CD8-positive, alpha-beta memory T cell (primary cell): ENCODE results near the gene PNRC1. TPM values are rescaled to one million over a fixed set of nuclear protein-coding genes. Genes with fewer than 3 reads are reported as not detected.
A peak's percentile ranks its signal among the peaks of the same experiment; 100 is the strongest.
"Not testable (repeated sequence)": the region's sequence is repeated elsewhere in the genome, so short reads cannot be mapped to it uniquely, and the experiment has no call there.

Source experiments
- CTCF ChIA-PET: fragments of 350-600 bp; sonication (Branson Sonifier 250); formaldehyde crosslinking; loops from one replicate; lab custom pipeline; 2021; ENCODE audit warnings: antibody characterized with exemption; lab: Charles Lee
- POLR2A ChIA-PET: fragments of 350-600 bp; sonication (Branson Sonifier 250); formaldehyde crosslinking; loops from one replicate; lab custom pipeline; 2021; ENCODE audit warnings: antibody characterized with exemption; lab: Charles Lee
- DNase-seq, 5 donors: peaks; one replicate each; pipeline versions ENCODE4 v3.0.0 to v3.0.0-alpha.2; 2020 to 2022; ENCODE audit warnings: mixed read lengths in 1 of 5
- H3K27ac ChIP-seq: one replicate; pipeline ENCODE4 v1.7.0; 2013; ENCODE audit warnings: low read depth, mild to moderate bottlenecking, low read length, moderate library complexity
- H3K27me3 ChIP-seq: 2 replicates; pipeline ENCODE4 v1.7.0; 2013; ENCODE audit warnings: low read length, mild to moderate bottlenecking; ENCODE audit not compliant: insufficient read depth, poor library complexity, severe bottlenecking
- H3K36me3 ChIP-seq: 2 replicates; pipeline ENCODE4 v1.7.0; 2013; ENCODE audit warnings: mild to moderate bottlenecking, low read length, moderate library complexity; ENCODE audit not compliant: insufficient read depth
- H3K4me1 ChIP-seq: 2 replicates; pipeline ENCODE4 v1.7.0; 2013; ENCODE audit warnings: mild to moderate bottlenecking, low read length, moderate library complexity; ENCODE audit not compliant: insufficient read depth
- H3K4me3 ChIP-seq: 2 replicates; pipeline ENCODE4 v1.7.0; 2013; ENCODE audit warnings: mild to moderate bottlenecking, low read length
- H3K9me3 ChIP-seq: 2 replicates; pipeline ENCODE4 v1.7.0; 2013; ENCODE audit warnings: mild to moderate bottlenecking, low read length
- H3K27ac Mint-ChIP-seq, 8 donors: one replicate each; pipeline ENCODE4 v1.8.0; 2020 to 2021; ENCODE audit warnings: mixed read lengths in 8 of 8, mild to moderate bottlenecking in 6 of 8, inconsistent platforms in 3 of 8, moderate library complexity in 3 of 8
- H3K27me3 Mint-ChIP-seq, 2 donors: one replicate each; pipeline ENCODE4 v1.8.0; 2020 to 2021; ENCODE audit warnings: mixed read lengths in 2 of 2, mild to moderate bottlenecking in 1 of 2, moderate library complexity in 1 of 2
- H3K36me3 Mint-ChIP-seq, 3 donors: one replicate each; pipeline ENCODE4 v1.8.0; 2020 to 2021; ENCODE audit warnings: mixed read lengths in 3 of 3, inconsistent platforms in 1 of 3, mild to moderate bottlenecking in 1 of 3
- H3K4me1 Mint-ChIP-seq, 3 donors: one replicate each; pipeline ENCODE4 v1.8.0; 2020 to 2021; ENCODE audit warnings: mixed read lengths in 3 of 3, inconsistent platforms in 1 of 3, mild to moderate bottlenecking in 1 of 3
- H3K4me3 Mint-ChIP-seq, 7 donors: one replicate each; pipeline ENCODE4 v1.8.0; 2020 to 2021; ENCODE audit warnings: mixed read lengths in 7 of 7, mild to moderate bottlenecking in 6 of 7, moderate library complexity in 4 of 7, inconsistent platforms in 2 of 7
- H3K9me3 Mint-ChIP-seq, 5 donors: one replicate each; pipeline ENCODE4 v1.8.0; 2020 to 2022; ENCODE audit warnings: mixed read lengths in 5 of 5, mild to moderate bottlenecking in 3 of 5, moderate library complexity in 2 of 5, inconsistent platforms in 1 of 5
- polyA plus RNA-seq: library from polyadenylated mRNA; unstranded; fragments of 300-500 nt; fragmentation: Illumina TruSeq; gene quantifications from one replicate; pipeline ENCODE4 v1.2.3, GENCODE V29; 2021
- total RNA-seq, 2 experiments: library from RNA; stranded (reverse); gene quantifications; one replicate each; pipeline ENCODE4 v1.2.3, GENCODE V29; 2021

PNRC1 gene
- total and polyA plus RNA-seq, 3 experiments from 2014 or later, result 79.4 to 597 (median 84.5) TPM

DNA sequence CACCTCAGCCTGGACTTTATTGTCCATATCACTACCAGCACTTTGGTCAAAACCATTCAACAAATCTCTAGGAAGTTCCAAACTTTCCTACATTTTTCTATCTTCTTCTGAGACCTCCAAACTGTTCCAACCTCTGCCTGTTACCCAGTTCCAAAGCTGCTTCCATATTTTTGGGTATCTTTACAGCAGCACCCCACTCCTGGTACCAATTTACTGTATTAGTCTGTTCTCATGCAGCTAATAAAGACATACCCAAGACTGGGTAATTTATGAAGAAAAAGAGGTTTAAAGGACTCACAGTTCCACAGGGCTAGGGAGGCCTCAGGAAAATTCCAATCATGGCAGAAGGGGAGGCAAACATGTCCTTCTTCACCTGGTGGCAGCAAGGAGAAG lies 42.7 kb upstream of the PNRC1 start:
- POLR2A ChIA-PET, H3K4me1 ChIP-seq, H3K4me1 Mint-ChIP-seq, H3K27ac ChIP-seq, H3K27ac Mint-ChIP-seq, DNase-seq, H3K4me3 ChIP-seq, H3K36me3 ChIP-seq, H3K27me3 ChIP-seq, H3K27me3 Mint-ChIP-seq, CTCF ChIA-PET, H3K4me3 Mint-ChIP-seq, H3K9me3 ChIP-seq: not testable (repeated sequence)
- peaks cover 0 to 33% (median 8%) of the 10 kb centered on the region in 3 donors for H3K36me3 Mint-ChIP-seq
- peaks cover 14 to 25% (median 24%) of the 10 kb centered on the region in 5 donors for H3K9me3 Mint-ChIP-seq

DNA sequence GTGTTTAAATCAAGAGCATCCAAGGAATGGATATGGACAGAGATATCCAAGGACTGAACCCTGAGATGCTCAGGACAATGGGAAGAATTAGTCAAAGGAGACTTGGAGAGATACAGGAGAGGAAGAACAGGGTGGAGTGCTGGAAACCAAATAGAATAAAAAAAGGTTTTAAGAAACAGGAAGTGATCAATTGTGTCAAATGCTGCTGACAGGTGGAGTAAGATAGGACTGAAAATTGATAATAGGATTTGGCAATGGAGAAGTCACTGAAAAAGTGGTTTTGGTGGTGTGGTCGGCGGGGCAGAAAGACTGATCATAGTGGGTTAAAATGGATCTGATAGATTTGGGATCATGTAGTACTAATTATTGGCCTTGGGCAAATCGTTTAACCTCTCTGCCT lies 37.9 kb upstream of the PNRC1 start:
- Histone ChIP-seq H3K4me1 (no peaks in the 10 kb centered on the region), H3K36me3 (no peaks in the 10 kb centered on the region), H3K27me3 (no peaks in the 10 kb centered on the region), H3K4me3 (no peak overlapping the region), H3K27ac (no peak overlapping the region), H3K9me3 (no peaks in the 10 kb centered on the region)
- DNase-seq, result no peak
- ChIA-PET CTCF (no interaction called here), POLR2A (interaction anchor here (0.7 kb wide), 1 partner anchor 20 kb away, joined by 11 read pairs; no protein-coding TSS in a partner anchor)
- Mint-ChIP-seq H3K9me3 (peaks cover 11 to 16% (median 15%) of the 10 kb centered on the region in 5 donors), H3K36me3 (peaks cover 0 to 21% (median 8%) of the 10 kb centered on the region in 3 donors), H3K27ac (no peak overlapping the region), H3K4me3 (no peak overlapping the region), H3K27me3 (peaks cover 0 to 3% of the 10 kb centered on the region in 2 donors), H3K4me1 (peaks cover 4 to 7% (median 6%) of the 10 kb centered on the region in 3 donors)

DNA sequence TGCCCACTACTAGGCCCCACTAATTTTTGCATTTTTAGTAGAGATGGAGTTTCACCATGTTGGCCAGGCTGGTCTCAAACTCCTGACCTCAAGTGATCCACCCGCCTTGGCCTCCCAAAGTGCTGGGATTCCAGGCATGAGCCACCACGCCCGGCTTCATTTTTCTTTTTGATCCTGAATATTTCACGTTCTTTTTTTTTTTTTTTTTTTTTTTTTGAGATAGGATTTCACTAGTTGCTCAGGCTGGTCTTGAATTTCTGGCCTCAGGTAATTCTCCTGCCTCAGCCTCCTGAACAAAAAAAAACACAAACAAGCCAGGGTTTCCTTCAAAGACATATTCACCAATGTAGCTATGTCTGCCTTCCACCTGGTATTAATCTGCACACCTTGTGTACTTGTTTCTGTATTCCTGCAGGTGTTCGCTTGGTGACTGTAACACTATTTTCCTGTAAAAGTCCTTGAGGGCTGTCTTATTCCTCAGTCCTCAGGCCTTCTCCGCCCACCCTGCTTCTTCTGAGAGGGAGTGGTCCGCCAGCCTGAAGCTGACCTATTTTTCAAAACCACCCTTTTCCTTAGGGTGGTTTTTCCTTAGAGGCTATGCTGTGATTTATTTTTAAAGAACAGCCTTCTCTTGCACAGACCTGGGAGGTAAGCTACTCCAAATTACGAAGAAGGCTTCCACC lies 36.1 kb upstream of the PNRC1 start:
- peaks cover 4 to 7% (median 6%) of the 10 kb centered on the region in 3 donors for H3K4me1 Mint-ChIP-seq
- H3K27me3 Mint-ChIP-seq, result peaks cover 0 to 3% of the 10 kb centered on the region in 2 donors
- H3K27ac Mint-ChIP-seq, result no peak overlapping the region
- Histone ChIP-seq H3K36me3 (no peaks in the 10 kb centered on the region), H3K27ac (no peak overlapping the region), H3K4me3 (no peak overlapping the region), H3K9me3 (no peaks in the 10 kb centered on the region), H3K27me3 (no peaks in the 10 kb centered on the region), H3K4me1 (no peaks in the 10 kb centered on the region)
- H3K4me3 Mint-ChIP-seq, result no peak overlapping the region
- H3K9me3 Mint-ChIP-seq, result peaks cover 0 to 2% (median 0%) of the 10 kb centered on the region in 5 donors
- ChIA-PET CTCF (no interaction called here), POLR2A (no interaction called here)
- DNase-seq, result no peak
- H3K36me3 Mint-ChIP-seq, result peaks cover 0 to 7% (median 2%) of the 10 kb centered on the region in 3 donors

DNA sequence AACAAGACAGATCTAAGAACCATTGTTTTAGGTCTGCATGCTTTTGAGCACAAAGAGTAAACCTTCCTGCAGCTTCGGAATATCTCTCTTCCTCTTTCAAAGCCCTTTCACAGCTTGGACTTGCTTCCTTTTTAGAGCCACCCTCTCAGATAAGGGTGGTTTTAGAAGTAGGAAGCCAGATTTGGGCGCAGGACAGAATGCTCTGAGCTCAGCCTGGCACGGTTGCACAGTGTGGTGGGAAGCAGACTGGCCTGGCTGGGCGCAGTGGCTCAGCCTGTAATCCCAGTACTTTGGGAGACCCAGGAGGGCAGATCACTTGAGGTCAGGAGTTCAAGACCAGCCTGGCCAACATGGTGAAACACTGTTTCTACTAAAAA lies 35.6 kb upstream of the PNRC1 start:
- Histone ChIP-seq H3K27me3 (no peaks in the 10 kb centered on the region), H3K27ac (no peak overlapping the region), H3K36me3 (no peaks in the 10 kb centered on the region), H3K4me3 (no peak overlapping the region), H3K9me3 (no peaks in the 10 kb centered on the region), H3K4me1 (no peaks in the 10 kb centered on the region)
- H3K36me3 Mint-ChIP-seq, result peaks cover 0 to 3% (median 0%) of the 10 kb centered on the region in 3 donors
- no peaks in the 10 kb centered on the region for H3K9me3 Mint-ChIP-seq
- no peak overlapping the region for H3K27ac Mint-ChIP-seq
- H3K4me3 Mint-ChIP-seq, result no peak overlapping the region
- H3K27me3 Mint-ChIP-seq, result peaks cover 0 to 3% of the 10 kb centered on the region in 2 donors
- DNase-seq, result no peak
- H3K4me1 Mint-ChIP-seq, result peaks cover 4 to 7% (median 6%) of the 10 kb centered on the region in 3 donors
- ChIA-PET CTCF (no interaction called here), POLR2A (no interaction called here)

DNA sequence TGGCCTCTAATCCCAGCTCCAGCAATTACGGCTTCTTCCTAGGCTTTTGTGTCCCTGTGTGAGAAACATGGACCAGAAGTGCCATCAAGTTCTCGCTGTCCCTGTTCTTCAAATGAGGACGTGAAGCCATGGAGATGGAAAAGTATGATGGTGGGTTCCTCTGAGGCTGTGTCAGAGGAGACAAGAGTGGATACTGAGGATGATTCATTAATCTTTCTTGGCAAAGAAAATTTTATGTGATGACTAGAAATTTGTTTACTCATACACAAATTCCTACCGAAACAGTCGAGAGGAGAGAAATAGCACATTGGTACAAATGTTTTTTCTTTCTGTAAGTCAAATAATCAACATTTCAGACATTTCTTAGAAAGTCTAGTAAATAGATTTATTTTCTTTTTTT lies 35.0 kb upstream of the PNRC1 start:
- Histone ChIP-seq H3K27ac (no peak overlapping the region), H3K4me3 (no peak overlapping the region), H3K27me3 (no peaks in the 10 kb centered on the region), H3K9me3 (no peaks in the 10 kb centered on the region), H3K4me1 (no peaks in the 10 kb centered on the region), H3K36me3 (no peaks in the 10 kb centered on the region)
- Mint-ChIP-seq H3K36me3 (peaks cover 0 to 3% (median 0%) of the 10 kb centered on the region in 3 donors), H3K27me3 (peaks cover 0 to 3% of the 10 kb centered on the region in 2 donors), H3K4me1 (peaks cover 7 to 11% (median 10%) of the 10 kb centered on the region in 3 donors), H3K4me3 (no peak overlapping the region), H3K27ac (no peak overlapping the region), H3K9me3 (no peaks in the 10 kb centered on the region)
- ChIA-PET CTCF (no interaction called here), POLR2A (no interaction called here)
- DNase-seq, result no peak

DNA sequence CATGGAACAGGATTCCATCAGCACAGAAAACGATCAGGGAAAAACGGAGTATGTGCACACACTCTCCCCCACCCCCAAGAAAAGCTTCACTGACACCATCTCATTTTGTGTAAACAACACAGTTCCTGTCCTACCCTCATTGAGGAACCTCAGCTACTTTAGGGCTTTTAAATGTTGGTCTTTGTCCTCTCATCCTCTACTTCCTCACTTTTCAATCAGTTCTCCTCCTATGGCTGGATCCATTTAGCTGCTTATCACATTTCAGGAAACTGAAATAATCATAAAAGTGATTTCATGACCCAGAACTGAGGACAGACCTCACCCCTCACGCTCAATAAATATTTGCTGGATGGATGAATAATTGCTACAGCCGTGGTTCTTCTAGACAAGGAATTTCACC lies 33.1 kb upstream of the PNRC1 start:
- no peaks in the 10 kb centered on the region for H3K27me3 ChIP-seq
- no peaks in the 10 kb centered on the region for H3K9me3 ChIP-seq
- H3K36me3 Mint-ChIP-seq, result no peaks in the 10 kb centered on the region
- ChIA-PET CTCF (interaction anchor here (1.4 kb wide), 1 partner anchor 98 kb away, joined by 4 read pairs; the partner anchor contains the start of gene PM20D2), POLR2A (no interaction called here)
- H3K9me3 Mint-ChIP-seq, result no peaks in the 10 kb centered on the region
- H3K4me1 Mint-ChIP-seq, result peaks cover 14 to 25% (median 24%) of the 10 kb centered on the region in 3 donors
- H3K36me3 ChIP-seq, result no peaks in the 10 kb centered on the region
- H3K27ac Mint-ChIP-seq, result peak overlapping the region in 2 of 8 donors; percentile 1 to 22
- no peak overlapping the region for H3K4me3 Mint-ChIP-seq
- no peak for DNase-seq
- H3K4me1 ChIP-seq, result no peaks in the 10 kb centered on the region
- H3K27ac ChIP-seq, result no peak overlapping the region
- H3K4me3 ChIP-seq, result no peak overlapping the region
- no peaks in the 10 kb centered on the region for H3K27me3 Mint-ChIP-seq

DNA sequence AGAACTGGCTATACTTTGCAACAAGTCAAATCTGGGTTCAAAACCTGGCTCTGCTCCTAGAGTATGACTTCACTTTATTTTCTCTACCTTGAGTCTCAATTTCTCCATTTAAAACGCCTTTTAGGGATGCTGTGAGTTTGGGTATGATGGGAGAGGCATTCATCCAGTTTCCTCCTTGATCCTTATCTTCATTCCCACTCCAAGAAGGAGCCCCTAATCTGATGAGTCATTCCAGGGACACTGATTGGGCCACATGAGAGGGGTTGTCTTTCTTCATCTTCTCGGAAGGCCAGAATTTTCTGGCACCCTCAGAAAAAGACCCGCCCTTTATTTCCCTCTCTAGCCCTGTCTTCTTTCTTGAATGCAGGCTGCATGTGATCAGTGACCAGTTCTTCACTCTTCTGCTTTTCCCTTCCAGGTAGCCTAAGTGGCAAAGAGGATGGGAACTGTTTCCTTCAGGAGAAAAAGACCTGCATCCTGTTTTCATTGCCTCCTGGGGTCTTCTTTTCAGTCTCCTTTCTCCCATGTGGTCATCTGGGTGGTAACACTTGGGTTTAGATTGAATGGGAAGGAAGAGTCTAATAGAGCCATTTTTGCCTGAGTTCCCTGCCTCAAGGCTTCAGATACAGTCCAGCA lies 32.1 kb upstream of the PNRC1 start:
- CTCF ChIA-PET, result no interaction called here
- Histone ChIP-seq H3K27ac (no peak overlapping the region), H3K4me1 (no peaks in the 10 kb centered on the region), H3K36me3 (no peaks in the 10 kb centered on the region), H3K27me3 (no peaks in the 10 kb centered on the region), H3K4me3 (no peak overlapping the region), H3K9me3 (no peaks in the 10 kb centered on the region)
- H3K27me3 Mint-ChIP-seq, result no peaks in the 10 kb centered on the region
- H3K9me3 Mint-ChIP-seq, result no peaks in the 10 kb centered on the region
- POLR2A ChIA-PET, result no interaction called here
- peak overlapping the region in 2 of 8 donors; percentile 64 to 84 for H3K27ac Mint-ChIP-seq
- H3K36me3 Mint-ChIP-seq, result no peaks in the 10 kb centered on the region
- H3K4me1 Mint-ChIP-seq, result peaks cover 10 to 20% (median 19%) of the 10 kb centered on the region in 3 donors
- H3K4me3 Mint-ChIP-seq, result no peak overlapping the region
- no peak for DNase-seq

DNA sequence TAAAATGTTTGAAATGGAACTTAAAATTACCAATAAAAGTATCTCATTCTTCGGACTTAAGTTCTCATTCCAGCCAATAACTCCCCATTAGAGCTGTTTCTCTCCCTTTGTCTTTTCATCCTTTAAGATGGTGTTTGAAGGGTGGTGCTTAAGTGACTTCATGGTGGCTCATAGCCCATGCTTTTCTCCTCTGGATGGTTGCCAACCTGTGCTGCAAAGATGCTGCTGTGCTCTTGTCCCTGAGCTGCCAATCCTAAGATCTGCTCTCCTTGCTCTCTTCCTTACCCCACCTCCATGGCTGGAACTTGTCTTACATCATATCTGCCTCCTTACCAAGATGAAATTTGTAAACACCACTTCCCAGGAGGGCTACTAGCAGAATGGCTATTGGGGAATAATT lies 31.6 kb upstream of the PNRC1 start:
- CTCF ChIA-PET, result no interaction called here
- no peaks in the 10 kb centered on the region for H3K36me3 Mint-ChIP-seq
- no peak overlapping the region for H3K4me3 Mint-ChIP-seq
- peak overlapping the region in 1 of 8 donors; percentile 14 for H3K27ac Mint-ChIP-seq
- Histone ChIP-seq H3K27me3 (no peaks in the 10 kb centered on the region), H3K27ac (no peak overlapping the region), H3K9me3 (no peaks in the 10 kb centered on the region), H3K36me3 (no peaks in the 10 kb centered on the region), H3K4me3 (no peak overlapping the region), H3K4me1 (no peaks in the 10 kb centered on the region)
- POLR2A ChIA-PET, result no interaction called here
- no peaks in the 10 kb centered on the region for H3K9me3 Mint-ChIP-seq
- no peaks in the 10 kb centered on the region for H3K27me3 Mint-ChIP-seq
- no peak for DNase-seq
- H3K4me1 Mint-ChIP-seq, result peaks cover 10 to 20% (median 19%) of the 10 kb centered on the region in 3 donors
